AG09319 (cell line): Measurements from ENCODE around the gene SYT9.

Source experiments
- DNase-seq: peaks from one replicate; pipeline ENCODE4 v3.0.0-alpha.2; 2010; ENCODE audit warnings: low read depth; ENCODE audit errors: extremely low read depth
- TF ChIP-seq, protein P1 (sequence below): IDR thresholded peaks from 2 replicates; pipeline ENCODE4 v1.5.1; 2011; ENCODE audit warnings: low read depth, mild to moderate bottlenecking, inconsistent platforms, low read length, moderate library complexity

Gene SYT9

DNA sequence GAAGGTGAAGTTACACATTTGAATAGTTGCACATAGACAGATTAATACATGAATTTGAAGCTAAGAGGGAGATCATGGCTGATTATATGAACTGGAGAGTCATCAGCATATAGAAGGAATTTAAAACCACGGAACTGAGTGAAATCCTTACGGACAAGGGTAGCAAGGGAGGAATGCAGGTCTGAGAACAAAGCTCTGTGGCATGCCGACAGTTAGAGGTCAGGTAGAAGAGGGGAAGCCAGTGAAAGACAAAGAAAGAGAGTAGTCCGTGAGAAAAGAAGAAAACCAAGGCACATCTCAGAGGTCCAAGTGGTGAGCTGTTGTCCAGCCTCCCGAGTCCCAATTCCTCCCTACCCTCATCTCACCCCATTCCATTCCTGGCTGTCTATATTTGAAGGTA, 11.8 kb upstream of the SYT9 start:
- TF ChIP-seq, protein P1, sequence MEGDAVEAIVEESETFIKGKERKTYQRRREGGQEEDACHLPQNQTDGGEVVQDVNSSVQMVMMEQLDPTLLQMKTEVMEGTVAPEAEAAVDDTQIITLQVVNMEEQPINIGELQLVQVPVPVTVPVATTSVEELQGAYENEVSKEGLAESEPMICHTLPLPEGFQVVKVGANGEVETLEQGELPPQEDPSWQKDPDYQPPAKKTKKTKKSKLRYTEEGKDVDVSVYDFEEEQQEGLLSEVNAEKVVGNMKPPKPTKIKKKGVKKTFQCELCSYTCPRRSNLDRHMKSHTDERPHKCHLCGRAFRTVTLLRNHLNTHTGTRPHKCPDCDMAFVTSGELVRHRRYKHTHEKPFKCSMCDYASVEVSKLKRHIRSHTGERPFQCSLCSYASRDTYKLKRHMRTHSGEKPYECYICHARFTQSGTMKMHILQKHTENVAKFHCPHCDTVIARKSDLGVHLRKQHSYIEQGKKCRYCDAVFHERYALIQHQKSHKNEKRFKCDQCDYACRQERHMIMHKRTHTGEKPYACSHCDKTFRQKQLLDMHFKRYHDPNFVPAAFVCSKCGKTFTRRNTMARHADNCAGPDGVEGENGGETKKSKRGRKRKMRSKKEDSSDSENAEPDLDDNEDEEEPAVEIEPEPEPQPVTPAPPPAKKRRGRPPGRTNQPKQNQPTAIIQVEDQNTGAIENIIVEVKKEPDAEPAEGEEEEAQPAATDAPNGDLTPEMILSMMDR, result no peak
- DNase-seq, result no peak

DNA sequence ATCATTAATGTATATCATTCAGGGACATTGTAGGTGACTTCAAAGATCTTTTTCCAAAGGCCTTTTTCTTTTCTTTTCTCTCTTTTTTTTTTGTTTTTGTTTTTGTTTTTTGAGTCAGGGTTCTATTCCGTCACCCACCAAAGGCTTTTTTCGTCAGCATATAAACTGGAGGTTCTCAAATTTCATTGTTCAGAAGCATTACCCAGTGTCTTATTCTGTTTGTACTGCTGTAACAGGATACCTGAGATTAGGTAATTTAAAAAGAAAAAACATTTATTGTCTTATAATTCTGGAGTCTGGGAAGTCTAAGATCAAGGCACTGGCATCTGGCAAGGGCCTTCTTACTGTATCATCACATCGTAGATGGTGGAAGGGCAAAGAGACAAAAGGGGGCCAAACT, 6.4 kb upstream of the SYT9 start:
- TF ChIP-seq, protein P1, result no peak
- DNase-seq, result no peak

- no peak for DNase-seq
- TF ChIP-seq, protein P1, result no peak
Measured at GRCh38 chr11:7246179-7246578, 5.5 kb upstream of the SYT9 start.

DNA sequence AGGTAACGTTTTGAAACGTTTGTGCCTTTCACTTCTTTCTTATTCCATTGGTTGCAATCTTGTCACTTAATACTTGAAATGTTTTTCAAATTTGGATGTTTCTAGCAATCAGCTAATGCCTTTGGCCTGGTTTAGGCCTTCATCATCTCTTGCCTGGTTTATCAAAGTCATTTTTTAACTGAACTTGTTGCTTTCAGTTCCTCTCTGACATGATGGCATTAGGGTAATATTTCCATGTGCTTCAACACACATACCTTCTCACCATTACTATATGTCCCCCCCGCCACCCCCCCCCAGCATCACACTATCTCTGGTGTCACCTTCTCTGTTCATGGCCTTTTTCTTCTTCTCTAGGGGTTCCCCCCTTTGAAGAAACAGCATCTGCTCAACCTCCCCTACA, 1.5 kb upstream of the SYT9 start:
- TF ChIP-seq, protein P1, result no peak
- no peak for DNase-seq

DNA sequence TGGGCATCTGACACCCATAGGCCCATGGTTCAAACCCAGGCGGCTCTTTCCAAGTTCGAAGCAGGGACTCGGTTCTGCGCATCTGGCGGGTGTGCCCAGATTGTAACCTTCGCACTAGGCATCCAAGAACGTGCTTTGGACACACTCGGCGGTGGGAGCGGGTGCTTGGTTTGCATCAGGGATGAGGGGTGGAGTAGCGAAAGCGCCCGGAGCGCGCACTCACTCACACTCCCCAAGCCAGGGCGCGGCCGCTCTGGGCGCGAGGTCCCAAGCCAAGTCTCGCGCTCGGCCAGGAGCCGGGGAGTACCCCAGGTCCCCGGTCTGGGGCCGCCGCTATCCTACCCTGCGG, 243 bp upstream of the SYT9 start:
- TF ChIP-seq, protein P1, result no peak
- DNase-seq, result no peak

DNA sequence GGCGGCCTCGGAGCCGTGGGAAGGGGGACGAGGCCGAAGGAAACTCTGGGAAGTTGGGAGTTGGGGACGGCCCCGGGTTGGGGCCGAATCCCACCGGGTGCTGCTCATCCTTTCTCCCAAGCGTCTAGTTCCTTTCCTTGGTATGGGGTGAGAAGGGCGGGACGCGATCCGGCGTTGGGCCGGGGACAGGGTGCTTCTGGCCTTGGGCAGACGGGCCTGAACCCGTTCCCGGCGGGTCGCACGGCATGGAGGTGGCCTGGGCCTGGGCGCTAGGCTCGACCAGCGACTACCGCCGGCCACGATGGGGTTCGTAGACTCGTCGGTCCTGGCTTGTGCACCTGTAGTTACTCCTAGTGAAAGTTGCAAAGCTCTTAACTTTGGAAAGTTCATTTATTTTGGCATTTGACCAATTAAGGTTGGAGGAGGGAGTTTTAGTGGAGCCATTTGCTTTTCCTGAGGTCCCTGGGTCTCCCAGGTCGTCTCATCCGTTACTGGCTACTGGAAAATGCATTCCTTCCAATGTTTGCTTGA, 1.0 kb downstream of the SYT9 start:
- DNase-seq, result no peak
- TF ChIP-seq, protein P1, result no peak

DNA sequence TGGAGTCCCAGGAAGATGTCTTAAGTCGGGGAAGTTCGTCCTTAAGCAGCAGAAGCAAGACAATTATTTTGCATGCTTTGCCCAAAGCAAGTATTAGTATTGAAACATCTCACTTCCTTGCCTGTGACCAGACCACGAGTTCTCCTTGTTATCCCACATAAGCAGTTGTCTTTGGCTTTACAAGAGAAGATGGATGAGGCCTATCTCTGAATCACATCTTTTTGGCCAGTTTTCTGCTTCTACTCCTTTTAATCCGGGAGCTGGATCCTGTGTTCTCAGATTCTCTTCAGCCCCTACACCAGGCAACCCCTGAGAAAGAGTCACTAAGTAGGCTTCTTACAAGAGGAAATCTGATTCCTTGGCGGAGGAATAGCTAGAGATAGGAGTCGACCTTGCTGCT, 2.1 kb downstream of the SYT9 start:
- no peak for DNase-seq
- TF ChIP-seq, protein P1, result no peak
